ENCODE measurements around the gene HSPA12A.

The HSPA12A gene

DNA sequence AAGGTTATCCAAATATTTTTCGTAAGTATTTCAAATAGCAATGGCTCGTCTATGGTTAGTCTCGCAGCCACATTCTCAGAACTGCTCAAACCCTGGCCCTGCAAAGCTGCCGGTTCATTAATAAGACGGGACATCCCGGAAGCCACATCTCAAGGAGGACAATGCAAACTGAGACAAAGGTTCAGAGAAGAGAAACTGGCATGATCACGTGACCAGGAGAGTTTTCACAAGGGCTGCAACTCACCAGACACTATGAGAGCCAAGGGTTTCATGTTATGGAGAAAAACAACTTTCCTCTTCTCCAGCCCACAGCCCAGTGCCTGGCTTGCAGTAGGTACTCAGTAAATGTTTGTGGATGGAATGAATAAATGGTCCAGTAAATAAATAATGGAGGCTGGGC lies 5.0 kb upstream of the HSPA12A start:
- Histone ChIP-seq H3K36me3 (ENCODE audit: control insufficient read depth, low read length) (no peaks in the 10 kb centered on the region), H3F3A (ENCODE audit: control insufficient read depth, insufficient read depth) (no peaks in the 10 kb centered on the region), H3K79me2 (ENCODE audit: control insufficient read depth, low read length) (no peaks in the 10 kb centered on the region), H3K9me2 (replicated peaks; ENCODE audit: control insufficient read depth, low read length) (no peaks in the 10 kb centered on the region), H3K4me1 (ENCODE audit: control insufficient read depth, low read length) (no peaks in the 10 kb centered on the region), H4K20me1 (ENCODE audit: control insufficient read depth, insufficient read depth, low read depth, low read length) (no peaks in the 10 kb centered on the region), H3K4me3 (ENCODE audit: low read length) (no peak overlapping the region), H3K27ac (ENCODE audit: low read depth, low read length) (no peak overlapping the region), H3K4me2 (ENCODE audit: low read length) (no peak overlapping the region), H3K27me3 (ENCODE audit: control insufficient read depth, low read length) (no peaks in the 10 kb centered on the region), H3K9me3 (ENCODE audit: control insufficient read depth, insufficient read depth, low read length) (no peaks in the 10 kb centered on the region)
- no peak for TF ChIP-seq EZH2phosphoT487 (IDR thresholded peaks at IDR 0.05; ENCODE audit: borderline replicate concordance, low read length)
- TF ChIP-seq CTCF (IDR thresholded peaks at IDR 0.05; ENCODE audit: low read depth, low read length, poor library complexity, severe bottlenecking): no peak

DNA sequence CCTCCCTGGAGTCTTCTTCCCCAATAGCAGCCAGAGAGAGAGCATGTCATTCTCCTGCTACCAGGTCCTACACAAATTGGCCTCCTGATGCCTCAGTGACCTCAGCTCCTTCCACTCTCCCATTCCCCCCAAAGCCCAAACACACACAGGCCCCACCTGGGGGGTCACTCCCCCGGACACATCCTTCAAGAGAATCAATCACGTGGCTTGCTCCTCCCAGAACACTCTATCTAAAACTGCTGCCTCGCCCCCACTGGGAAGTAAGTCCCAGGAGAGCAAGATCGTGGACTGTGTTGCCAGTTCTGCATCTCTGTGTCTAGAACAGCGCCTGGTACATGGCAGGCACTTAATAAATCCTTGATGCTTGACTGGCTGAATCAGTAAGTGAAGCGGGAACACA lies 2.5 kb upstream of the HSPA12A start:
- Histone ChIP-seq H3K36me3 (ENCODE audit: control insufficient read depth, low read length) (no peaks in the 10 kb centered on the region), H3F3A (ENCODE audit: control insufficient read depth, insufficient read depth) (no peaks in the 10 kb centered on the region), H3K27me3 (ENCODE audit: control insufficient read depth, low read length) (no peaks in the 10 kb centered on the region), H3K4me2 (ENCODE audit: low read length) (no peak overlapping the region), H3K9me2 (replicated peaks; ENCODE audit: control insufficient read depth, low read length) (no peaks in the 10 kb centered on the region), H3K4me1 (ENCODE audit: control insufficient read depth, low read length) (no peaks in the 10 kb centered on the region), H3K9me3 (ENCODE audit: control insufficient read depth, insufficient read depth, low read length) (no peaks in the 10 kb centered on the region), H3K79me2 (ENCODE audit: control insufficient read depth, low read length) (no peaks in the 10 kb centered on the region), H3K27ac (ENCODE audit: low read depth, low read length) (no peak overlapping the region), H3K4me3 (ENCODE audit: low read length) (no peak overlapping the region), H4K20me1 (ENCODE audit: control insufficient read depth, insufficient read depth, low read depth, low read length) (no peaks in the 10 kb centered on the region)
- TF ChIP-seq CTCF (IDR thresholded peaks at IDR 0.05; ENCODE audit: low read depth, low read length, poor library complexity, severe bottlenecking): no peak
- no peak for TF ChIP-seq EZH2phosphoT487 (IDR thresholded peaks at IDR 0.05; ENCODE audit: borderline replicate concordance, low read length)

DNA sequence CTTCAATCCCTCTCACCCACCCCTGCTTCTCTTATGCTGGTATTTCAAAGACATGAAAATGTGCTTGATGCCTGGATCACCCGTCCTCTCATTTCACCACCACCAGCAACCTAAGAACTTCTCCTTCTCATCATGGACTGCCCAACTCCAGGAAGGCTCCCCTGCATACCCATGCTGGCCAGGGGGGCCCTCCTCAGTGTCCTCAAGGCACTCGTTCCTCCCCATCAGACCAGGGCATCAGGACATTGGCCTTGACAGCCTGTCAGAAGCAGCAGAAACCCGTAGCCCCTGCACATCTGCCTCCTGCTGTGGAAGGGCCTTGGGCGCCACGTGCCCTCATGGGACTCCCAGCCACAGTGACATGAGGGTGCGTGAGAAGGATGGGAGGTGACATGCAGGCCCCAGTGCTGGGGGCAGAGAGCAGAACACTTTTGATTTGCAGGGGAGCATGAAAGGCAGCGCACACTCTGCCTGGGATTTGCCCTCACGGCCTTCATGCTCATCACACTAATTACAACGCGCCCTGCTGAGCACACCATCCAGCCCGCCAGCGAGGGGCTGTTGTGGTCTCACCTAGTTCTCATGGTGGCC lies 1.9 kb upstream of the HSPA12A start:
- no peaks in the 10 kb centered on the region for H3K79me2 ChIP-seq (ENCODE audit: control insufficient read depth, low read length)
- no peak overlapping the region for H3K27ac ChIP-seq (ENCODE audit: low read depth, low read length)
- TF ChIP-seq CTCF (IDR thresholded peaks at IDR 0.05; ENCODE audit: low read depth, low read length, poor library complexity, severe bottlenecking) (no peak), EZH2phosphoT487 (IDR thresholded peaks at IDR 0.05; ENCODE audit: borderline replicate concordance, low read length) (no peak)
- no peaks in the 10 kb centered on the region for H3K9me3 ChIP-seq (ENCODE audit: control insufficient read depth, insufficient read depth, low read length)
- no peaks in the 10 kb centered on the region for H4K20me1 ChIP-seq (ENCODE audit: control insufficient read depth, insufficient read depth, low read depth, low read length)
- H3K9me2 ChIP-seq (replicated peaks; ENCODE audit: control insufficient read depth, low read length): no peaks in the 10 kb centered on the region
- no peak overlapping the region for H3K4me3 ChIP-seq (ENCODE audit: low read length)
- H3F3A ChIP-seq (ENCODE audit: control insufficient read depth, insufficient read depth): no peaks in the 10 kb centered on the region
- H3K27me3 ChIP-seq (ENCODE audit: control insufficient read depth, low read length): no peaks in the 10 kb centered on the region
- no peaks in the 10 kb centered on the region for H3K4me1 ChIP-seq (ENCODE audit: control insufficient read depth, low read length)
- no peak overlapping the region for H3K4me2 ChIP-seq (ENCODE audit: low read length)
- H3K36me3 ChIP-seq (ENCODE audit: control insufficient read depth, low read length): no peaks in the 10 kb centered on the region

Data from DOHH2 (cell line).